ENCODE data around the gene EEF1AKMT3.

EEF1AKMT3 gene

DNA sequence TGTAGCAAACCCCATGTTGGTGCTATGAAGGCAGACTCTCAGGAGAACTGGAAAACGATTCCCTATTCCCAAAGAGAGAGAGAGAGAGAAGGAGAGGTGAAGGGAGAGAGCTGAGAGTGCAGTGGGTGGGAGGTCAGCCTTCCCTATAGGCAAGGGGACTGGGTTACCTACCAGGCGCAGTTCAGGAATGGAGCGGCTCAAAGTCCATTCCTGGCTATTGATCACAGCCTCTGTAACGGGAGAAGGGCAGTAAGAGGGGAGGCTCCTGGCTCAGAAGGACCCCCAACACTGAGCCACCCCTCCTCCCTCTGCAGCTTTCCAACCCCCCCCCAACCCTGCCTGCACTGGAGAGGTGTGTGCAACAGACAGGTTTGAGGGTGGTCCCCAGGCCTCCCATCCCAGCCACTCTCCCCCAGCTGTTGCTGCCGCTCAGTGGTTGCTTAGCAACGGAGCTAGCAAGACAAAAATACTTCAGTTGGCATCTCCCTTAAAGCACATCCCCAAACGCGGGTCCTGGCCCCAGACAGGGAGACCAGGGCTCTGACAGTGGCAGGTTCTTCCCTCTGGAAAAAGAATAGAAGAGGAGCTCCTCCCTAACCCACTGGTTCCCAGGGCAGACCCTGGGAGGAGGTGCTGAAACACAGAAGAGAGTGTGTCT, 37.1 kb upstream of the EEF1AKMT3 start:
- no peak for DNase-seq

DNA sequence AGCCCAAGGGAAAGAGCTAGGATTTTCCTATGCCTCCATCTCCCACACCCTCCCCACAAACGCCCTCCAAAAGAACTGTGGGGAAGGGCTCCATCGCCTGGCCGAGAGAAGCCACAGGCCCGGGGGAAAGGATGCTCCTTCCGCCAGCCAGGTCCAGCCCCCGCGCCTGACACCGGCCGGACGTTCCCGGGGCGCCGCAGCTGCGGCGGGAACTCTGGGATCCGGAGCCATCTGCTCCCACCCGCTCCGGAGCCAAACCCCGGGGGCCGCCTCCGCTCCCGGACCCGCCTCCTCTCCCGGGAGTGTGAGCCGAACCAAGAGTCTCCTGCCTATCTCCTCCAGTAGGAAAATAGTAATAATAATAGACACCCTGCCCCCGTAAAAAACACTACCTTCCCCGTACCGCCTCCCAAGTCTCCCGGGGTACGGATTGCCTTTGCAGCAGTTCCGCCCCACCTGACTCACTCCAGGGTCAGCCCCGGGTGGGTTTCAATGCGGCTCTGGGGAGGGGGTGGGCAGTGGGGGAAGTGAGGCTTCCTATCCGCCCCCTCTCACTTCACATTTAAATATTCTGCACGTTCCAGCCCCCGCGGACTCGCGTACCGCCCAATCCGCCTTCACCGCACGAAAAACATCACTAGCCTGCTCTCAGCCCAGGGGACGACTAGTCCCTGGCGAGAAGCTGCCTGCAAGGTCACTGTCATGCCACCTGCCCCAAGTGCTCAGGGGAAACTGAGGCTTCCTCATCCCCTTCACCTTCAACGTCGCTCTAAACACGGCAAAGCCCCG, 36.3 kb upstream of the EEF1AKMT3 start:
- peak; percentile 81 for DNase-seq

DNA sequence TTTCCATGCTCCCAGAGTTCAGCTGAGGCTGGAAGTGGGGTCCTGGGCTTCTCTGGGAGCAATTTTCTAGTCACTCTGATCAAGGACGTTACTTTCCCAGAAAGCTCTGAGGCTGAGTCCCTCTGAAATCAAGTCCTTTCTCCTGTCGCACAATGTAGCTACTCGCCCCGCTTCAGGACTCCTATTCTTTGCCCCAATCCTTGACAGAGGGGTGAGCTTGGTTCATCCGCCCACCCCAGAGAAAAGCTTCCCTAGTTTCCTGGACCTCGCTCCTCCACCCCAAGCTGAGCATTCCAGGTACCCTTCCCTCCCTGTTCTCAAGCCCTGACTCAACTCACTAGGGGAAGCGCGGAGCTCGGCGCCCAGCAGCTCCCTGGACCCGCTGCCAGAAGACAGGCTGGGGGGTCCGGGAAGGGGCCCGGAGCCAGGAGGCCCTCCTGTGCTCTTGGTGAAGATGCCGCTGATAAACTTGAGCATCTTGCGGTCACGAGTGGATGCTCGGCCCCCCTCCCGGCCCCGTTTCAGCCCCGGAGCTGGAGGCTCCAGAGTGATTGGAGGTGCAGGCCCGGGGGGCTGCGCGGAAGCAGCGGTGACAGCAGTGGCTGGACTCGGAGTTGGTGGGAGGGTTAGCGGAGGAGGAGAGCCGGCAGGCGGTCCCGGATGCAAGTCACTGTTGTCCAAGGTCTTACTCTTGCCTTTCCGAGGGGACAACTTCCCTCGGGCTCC, 35.5 kb upstream of the EEF1AKMT3 start:
- DNase-seq = no peak

DNA sequence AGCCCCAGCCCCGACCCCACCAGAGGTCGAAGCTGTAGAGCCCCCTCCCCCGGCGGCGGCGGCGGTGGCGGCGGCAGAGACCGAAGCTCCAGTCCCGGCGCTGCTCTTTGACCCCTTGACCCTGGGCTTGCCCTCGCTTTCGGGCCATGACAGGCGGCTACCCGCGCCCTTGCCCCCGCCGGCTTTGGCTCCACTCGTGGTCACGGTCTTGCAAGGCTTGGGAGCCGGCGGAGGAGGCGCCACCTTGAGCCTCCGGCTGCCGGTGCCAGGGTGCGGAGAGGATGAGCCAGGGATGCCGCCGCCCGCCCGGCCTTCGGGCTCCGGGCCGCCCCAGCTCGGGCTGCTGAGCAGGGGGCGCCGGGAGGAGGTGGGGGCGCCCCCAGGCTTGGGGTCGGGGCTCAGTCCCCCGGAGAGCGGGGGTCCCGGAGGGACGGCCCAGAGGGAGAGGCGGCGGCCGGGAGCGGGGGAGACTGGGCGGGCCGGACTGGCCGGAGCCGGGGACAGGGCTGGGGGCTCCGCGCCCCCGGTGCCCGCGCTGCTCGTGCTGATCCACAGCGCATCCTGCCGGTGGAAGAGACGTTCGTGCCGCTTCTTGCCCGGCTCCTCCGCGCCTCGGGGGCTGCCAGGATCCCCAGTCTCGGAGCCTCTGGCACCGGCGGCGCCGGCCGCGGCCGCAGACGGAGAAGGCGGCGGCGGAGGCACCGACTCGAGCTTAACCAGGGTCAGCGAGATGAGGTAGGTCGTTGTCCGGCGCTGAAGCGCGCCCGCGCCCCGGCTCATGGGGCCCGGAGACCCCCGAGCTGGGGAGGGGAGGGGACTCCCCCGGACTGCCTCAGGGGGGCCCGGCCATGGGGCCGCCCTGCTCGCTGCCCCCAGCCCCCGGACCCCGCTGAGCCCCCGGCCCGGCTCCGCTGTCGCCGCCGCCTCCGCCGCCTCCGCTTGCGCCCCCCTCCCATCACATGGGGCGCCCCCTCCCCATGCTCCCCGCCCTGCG, 34.6 kb upstream of the EEF1AKMT3 start:
- peak; percentile 73 for DNase-seq

DNA sequence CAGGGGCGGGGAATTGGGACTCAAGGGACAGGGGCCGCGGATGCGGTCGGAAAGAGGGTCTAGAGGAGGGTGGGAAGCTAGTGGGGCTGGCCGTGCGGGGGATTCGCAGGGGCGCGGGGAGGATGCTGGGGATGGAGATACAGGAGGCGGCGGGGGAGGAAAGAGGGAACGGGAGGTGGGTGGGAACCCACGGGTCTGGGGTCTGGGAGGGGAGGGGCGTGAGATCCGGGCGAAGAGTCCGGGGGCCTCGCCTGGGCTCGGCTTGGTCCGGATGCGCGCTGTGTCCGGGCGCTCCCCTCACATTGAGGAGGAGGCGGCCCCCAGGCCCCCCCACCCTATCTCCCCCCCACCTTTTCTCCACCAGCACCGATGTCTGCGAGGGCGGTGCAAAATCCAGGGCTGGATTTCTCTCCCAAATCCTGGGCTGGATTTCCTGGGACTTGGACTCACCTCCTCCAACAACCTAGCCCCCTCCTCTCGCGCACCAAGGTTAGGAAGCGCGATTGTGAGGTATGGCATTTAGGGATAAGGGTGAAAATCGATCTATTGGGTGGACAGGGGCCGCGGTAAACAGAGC, 33.7 kb upstream of the EEF1AKMT3 start, which contains the start of gene AGAP2:
Gene AGAP2, minus strand, starts transcription at position 82 of the 577 bp plus-strand sequence. CDS start 496 bp downstream, outside the sequence.
- no peak for DNase-seq

DNA sequence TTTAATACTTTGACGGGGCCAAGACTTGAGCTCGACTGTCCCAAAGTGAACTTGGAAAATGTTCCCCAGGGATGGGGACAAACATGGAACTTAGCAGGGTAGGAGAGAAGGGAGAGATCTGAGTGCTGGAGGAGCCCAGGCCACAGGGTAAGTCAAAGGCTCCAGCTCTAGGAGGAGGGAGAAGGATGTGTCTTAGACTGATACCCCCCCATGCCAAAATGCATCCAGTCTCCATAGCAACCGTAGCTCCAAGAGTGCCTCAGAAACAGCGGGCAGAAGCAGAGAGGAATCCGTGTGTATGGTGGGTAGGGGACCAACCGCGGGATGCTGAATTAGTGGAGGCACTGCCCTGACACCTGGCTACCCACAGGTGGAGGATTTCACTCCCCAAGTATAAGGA, 33.0 kb upstream of the EEF1AKMT3 start:
- no peak for DNase-seq

DNA sequence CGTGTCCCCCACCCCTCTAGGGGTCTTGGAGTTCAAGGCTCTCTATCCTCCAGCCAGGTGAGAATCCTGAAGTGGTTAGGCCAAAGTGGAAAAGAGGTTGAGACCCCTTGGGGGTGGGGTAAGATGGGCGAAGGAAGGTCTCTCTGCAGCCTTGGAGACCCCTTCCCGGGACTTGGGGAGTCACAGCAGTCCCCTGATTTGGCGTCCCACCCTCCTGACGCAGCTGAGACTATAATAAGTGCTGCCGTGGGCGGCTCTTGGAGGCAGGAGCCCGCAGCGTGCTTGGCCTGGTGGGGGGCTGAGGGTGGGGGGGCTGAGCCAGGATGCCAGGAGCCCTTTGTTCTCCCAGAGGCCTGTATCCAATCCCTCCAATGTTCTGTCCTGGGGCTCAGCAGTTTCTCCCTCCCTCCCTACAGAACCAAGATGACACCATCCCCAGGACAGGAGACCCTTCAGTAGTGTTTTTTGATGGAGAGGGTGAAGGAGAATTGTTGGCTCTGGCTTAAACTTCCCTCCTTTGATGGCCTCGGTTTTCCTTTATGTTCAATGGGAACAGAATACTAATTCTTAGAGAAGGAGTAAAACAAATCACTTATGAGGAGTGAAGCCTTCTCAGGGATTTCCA, 32.4 kb upstream of the EEF1AKMT3 start:
- DNase-seq = no peak

DNA sequence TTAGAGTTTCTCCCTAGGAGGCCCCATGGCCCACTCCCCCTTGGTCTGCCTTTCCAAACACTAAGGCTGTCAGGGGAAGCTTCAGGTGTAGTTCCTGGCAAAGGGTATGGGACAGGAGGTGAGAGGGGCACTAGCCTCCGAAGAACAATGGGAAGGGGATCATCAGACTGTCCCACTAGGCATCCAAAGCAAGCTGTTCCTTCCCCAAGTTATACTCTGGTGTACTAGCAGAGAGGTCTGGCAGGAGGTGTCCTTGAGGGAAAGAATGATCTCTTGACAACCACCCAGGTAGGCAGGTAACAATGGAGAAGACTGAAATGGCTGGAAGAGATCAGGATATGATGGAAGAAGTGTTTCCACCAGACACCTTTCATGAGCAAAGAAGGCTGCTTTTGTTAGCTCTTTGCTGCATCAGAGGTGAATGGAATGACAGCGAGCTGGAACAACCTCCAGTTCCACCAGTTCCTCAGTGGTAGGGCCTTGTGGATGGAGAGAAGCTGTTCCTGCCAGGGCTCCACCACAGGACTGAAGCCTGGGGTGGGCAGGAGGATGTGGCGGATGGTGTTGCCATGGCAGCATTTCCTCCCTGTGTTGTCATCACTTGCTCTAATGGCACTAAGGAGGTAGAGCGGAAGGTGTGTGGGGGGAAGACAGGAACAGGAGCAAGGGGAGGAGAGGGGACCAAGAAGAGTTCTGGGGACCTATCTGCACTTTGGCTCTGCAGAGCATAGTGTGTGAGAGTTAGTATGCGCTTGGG, 31.6 kb upstream of the EEF1AKMT3 start:
- DNase-seq = no peak

DNA sequence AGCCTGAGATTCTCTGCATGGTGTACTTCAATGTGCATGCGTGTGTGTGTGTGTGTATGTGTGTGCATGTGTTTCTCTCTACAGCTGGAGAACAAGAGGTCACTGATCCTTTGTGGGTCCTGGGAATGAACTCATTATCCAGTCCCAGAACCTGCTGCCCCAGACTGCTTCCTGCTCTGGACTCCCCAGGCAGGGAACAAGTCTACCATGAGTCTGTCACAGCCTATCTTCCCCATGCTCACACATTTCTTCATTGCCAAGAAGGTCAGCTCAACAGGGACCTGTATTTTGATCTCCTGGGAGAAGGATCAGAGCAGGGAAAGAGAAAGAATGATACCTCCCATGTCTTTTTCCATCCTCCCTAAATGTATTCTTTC, 31.0 kb upstream of the EEF1AKMT3 start:
- no peak for DNase-seq

DNA sequence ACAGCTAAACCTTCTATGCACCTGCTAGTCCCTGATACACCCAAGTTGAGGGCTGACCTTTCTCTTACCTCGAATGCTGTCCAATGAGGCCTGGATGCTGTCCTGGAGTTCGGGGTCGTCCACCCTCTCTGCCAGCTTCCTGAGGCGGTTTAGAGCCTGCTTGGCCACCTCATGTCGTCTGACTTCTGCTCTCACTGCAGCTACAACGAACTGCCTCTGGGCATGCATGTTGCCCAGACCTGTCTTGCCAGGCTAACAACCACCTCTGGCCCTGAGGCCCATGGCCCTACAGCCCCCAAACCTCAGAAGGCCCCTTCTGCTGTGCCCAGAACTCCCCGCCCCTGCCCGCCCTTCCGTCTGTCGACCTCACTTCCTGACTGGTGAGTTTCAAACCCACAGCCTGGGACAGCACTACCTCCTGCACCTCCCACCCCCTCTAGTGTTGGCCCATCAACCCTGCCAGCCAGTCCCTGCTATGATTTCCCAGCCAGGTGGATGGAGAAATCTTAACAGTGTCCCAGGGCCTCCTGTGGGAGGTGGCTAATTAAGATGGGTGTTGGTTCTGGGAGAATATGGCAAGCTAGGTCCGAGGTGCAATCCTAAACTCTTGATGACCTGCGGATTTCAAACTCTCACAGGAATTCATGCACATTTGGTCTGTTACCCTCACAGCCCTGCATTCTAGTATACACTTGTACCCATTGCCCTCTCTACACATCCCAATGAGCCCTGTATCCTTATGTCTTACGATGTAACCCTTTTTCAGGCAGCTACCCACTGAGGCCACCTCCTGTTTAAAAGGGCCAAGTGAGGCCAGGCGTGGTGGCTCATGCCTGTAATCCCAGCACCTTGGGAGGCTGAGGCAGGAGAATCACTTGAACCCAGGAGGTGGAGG, 30.3 kb upstream of the EEF1AKMT3 start:
- DNase-seq = peak; percentile 79

DNA sequence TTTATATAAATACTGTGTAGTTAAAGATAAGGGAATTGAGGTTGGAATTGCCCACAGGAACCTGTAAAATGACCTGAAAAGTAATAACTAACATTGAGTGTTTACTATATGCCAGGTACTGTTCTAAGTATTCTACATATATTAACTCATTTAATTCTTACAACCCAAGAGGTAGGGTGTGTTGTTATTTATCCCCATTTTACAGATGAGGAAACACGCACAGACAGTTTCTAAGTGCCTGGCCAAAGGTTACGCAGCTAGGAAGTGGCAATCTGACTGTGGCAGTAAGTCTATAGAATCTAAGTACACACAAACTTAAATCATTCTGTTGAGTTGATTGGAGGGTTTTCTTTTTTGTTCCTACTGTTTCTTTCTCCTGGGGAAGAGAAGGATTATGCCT, 28.6 kb upstream of the EEF1AKMT3 start:
- no peak for DNase-seq

DNA sequence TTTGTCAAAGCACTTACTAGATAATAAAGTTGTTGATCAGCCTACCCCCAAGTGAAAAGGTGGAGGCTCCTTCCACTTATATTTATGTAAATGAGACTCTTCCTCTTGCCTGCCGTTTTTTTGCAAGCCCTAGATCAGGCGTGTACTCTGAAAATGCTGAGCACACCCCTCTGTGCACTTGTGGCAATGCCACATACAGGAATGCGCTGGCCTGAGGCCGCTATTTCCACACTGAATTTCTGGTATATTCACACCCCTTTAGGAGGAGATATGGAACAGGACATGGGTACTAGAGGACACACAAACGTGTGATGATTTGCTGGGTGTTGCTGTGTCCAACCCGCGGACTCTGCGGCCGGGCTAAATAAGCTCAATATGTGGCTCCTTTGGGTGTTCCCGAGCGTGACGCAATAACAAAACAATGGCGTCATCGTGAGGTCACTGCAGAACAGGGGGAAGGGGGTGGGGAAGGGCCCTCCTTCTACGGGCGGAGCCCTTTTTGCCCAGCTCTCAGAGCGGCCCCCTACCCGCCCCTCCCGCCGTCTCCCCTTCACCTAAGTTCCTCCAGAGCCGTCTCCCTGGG, 28.1 kb upstream of the EEF1AKMT3 start:
- no peak for DNase-seq

DNA sequence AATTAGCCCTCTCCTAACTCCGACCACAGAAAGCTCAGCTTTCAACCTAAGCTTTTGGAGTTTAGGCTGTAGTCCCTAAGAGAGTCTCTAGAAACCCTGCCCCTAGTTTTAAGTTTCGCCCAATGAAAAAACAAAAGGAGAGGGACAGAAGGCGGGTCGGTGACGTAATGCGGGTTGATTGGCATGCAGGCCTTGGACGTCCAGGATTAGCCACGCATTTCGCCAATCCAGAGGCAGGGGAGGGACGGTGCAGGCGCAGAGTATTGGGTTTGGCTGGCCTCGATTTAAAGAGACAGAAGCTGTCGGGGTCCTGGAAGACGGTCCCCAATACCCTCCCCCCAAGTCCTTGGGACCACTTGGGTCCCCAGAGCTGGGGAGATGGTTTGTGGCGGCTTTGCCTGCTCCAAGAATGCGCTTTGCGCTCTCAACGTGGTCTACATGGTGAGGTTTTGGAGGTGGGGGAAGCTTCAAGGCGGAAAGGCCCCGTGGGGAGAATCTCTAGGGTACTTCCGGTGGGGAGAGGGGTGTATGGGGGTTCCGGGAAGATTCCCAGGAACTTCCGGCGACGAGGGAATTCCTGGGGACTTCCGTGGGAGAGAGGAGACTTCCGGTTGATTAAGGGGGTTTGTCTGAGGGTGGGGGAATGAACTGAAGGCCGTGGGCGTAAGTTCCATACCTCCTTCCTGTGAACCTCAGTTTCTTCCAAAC, 27.5 kb upstream of the EEF1AKMT3 start, which contains the start of gene TSPAN31:
Gene TSPAN31, plus strand, starts transcription at position 263 of the 708 bp plus-strand sequence. Its CDS starts 116 bp downstream, at position 379.
- peak; percentile 97 for DNase-seq

DNA sequence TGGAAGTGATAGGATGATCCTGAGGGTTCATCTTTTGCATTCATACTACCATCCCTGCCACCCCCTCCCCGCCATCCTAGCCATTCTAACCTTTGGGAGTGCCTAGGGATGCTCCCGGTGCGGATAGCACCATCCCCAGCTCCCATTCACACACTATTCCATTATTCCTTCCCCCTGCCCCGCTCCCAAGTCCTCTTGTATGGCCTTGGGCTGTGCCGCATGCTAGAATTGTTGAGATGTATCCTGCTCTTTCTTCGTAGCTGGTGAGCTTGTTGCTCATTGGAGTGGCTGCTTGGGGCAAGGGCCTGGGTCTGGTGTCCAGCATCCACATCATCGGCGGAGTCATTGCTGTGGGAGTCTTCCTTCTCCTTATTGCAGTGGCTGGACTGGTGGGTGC, 26.9 kb upstream of the EEF1AKMT3 start:
- no peak for DNase-seq

DNA sequence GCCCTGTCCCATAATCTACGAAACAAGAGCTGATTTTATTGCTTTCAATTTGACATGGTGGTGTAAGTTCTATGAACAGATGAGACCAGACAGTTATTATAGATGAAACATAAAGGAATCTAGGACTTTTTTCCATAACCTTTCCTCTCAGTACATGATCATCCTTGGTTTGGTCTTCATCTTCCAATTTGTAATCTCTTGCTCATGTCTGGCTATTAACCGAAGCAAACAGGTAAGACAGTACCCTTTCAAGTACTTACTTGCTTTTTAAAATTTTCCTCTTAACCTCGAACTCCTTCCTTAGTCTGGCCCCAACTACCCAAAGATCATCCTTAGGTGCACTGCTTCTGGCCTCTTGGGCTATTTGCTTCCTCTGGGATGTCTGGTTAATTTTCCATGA, 26.4 kb upstream of the EEF1AKMT3 start:
- DNase-seq = no peak

DNA sequence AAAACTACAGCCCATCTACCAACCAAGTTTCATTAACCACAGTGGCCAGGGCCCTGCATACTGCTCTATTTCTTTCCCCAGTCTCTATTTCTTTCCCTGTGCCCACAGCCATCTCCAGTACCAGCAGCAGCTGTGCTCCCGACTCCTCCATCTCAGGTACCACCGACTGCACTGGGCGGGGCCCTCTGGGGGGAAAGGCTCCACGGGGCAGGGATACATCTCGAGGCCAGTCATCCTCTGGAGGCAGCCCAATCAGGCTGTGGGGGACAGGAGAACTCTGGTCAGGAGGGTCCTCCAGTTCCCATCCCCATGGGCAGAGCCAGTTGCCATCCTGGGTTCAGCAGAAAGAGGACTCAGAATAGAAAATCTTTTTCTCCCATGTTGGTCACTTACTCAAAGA, 23.4 kb upstream of the EEF1AKMT3 start:
- no peak for DNase-seq

DNA sequence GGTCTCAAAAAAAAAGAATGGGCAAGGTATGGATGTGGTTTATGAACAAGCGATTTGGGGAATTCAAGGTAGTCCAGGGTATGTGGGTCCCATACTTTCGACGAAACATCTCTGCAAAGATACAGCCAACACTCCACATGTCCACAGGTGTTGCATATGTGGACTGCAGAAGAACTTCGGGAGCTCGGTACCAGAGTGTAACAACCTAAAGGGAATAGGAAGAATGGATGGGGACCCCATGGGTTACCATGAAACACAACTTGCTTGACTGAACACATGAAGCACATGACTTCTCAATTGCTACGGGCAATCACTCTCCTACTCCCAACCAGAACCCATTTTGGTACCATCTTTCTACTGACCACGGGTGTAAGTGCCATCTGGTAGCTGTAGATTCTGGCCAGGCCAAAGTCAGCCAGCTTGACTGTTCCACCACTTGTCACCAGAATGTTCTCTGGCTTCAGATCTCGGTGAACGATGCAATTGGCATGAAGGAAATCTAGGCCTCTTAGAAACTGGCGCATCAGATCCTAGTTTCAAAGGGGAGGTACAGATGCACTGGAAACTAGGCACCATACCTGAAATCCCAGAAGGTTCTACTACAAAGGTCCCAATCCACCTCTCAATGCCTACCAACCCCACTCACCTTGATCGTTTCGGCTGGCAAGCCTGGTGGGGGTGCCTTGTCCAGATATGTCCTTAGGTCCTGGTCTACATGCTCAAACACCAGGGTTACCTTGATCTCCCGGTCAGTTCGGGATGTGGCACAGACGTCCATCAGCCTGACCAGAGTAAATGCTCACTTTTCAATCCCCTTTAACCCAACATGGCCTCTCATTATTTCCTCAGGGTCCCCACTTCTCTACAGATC, 21.6 kb upstream of the EEF1AKMT3 start:
- peak; percentile 43 for DNase-seq

DNA sequence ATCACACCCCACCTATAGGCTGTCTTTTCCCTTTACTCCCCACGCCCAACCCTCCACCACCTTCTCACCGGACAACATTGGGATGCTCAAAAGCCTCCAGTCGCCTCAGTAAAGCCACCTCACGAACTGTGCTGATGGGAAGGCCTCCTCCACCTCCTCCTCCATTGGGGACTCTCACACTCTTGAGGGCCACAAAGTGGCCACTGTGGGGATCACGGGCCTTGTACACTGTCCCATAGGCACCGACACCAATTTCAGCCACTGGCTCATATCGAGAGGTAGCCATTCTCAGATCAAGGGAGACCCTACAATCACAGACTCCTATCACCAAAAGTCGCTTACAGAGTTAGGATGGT, 21.0 kb upstream of the EEF1AKMT3 start:
- DNase-seq = no peak

Measured in islet precursor cell (in vitro differentiated cells).